ENCODE data around the gene DNAH3.
"Not testable (repeated sequence)": the region's sequence is repeated elsewhere in the genome, so short reads cannot be mapped to it uniquely, and the experiment has no call there.

DNA sequence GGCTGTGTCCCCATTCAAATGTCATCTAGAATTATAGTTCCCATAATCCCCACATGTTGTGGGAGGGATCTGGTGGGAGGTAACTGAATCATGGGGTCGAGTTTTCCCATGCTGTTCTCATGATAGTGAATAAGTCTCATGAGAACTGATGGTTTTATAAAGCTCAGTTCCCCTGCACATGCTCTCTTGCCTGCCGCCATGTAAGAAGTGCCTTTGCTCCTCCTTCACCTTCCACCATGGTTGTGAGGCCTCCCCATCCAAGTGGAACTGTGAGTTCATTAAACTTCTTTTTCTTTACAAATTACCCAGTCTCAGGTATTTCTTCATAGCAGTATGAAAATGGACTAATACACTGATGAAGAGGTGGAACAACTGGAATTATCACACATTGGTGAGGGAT, 55.9 kb downstream of the DNAH3 start:
- TF ChIP-seq CTCF, POLR2A (IDR thresholded peaks at IDR 0.05): not testable (repeated sequence)
